IMR-90 (cell line): ENCODE results near the gene USP6NL. TPM values are rescaled to one million over a fixed set of nuclear protein-coding genes. Genes with fewer than 3 reads are reported as not detected.

Source experiments
- ATAC-seq: fragments of 200-7000 bp; cut with Tn5 transposase; 2 replicates; pipeline ENCODE4 v1.9.1; 2020; ENCODE audit warnings: low read depth, mild to moderate bottlenecking, moderate library complexity
- BruUV-seq: library from RNA; stranded (reverse); fragments of 400-500 nt; replicated peaks from 2 replicates; lab custom pipeline; 2021; lab: Mats Ljungman, UMichigan
- CTCF ChIA-PET: fragments of 300-600 bp; formaldehyde crosslinking; extraction: SDS; loops from one replicate; lab custom pipeline; 2021; ENCODE audit warnings: antibody characterized with exemption; lab: Yijun Ruan, JAX
- POLR2A ChIA-PET: fragments of 300-600 bp; sonication (Branson Sonifier 250); formaldehyde crosslinking; loops from one replicate; lab custom pipeline; 2022; ENCODE audit warnings: antibody characterized with exemption; ENCODE audit not compliant: unreplicated experiment; lab: Charles Lee
- DNase-seq: peaks from one replicate; pipeline ENCODE4 v3.0.0; 2013
- H2AFZ ChIP-seq: replicated peaks from 2 replicates; pipeline ENCODE3; 2013; ENCODE audit warnings: low read length, mild to moderate bottlenecking; ENCODE audit not compliant: poor library complexity
- H2AK5ac ChIP-seq: 2 replicates; pipeline ENCODE4 v1.6.1; 2013; ENCODE audit warnings: low read depth, low read length, inconsistent platforms
- H2AK9ac ChIP-seq: replicated peaks from 2 replicates; pipeline ENCODE3; 2013; ENCODE audit warnings: mild to moderate bottlenecking, low read depth, low read length, moderate library complexity; ENCODE audit not compliant: poor library complexity
- H2BK120ac ChIP-seq: 2 replicates; pipeline ENCODE4 v1.6.1; 2013; ENCODE audit warnings: low read depth, low read length, inconsistent platforms
- H2BK15ac ChIP-seq: 3 replicates; pipeline ENCODE4 v1.6.1; 2013; ENCODE audit warnings: low read depth, low read length, inconsistent platforms
- H2BK20ac ChIP-seq: 2 replicates; pipeline ENCODE4 v1.6.1; 2013; ENCODE audit warnings: low read depth, mild to moderate bottlenecking, inconsistent platforms, low read length, moderate library complexity
- H2BK5ac ChIP-seq: 2 replicates; pipeline ENCODE4 v1.6.1; 2013; ENCODE audit warnings: mild to moderate bottlenecking, low read depth, low read length, inconsistent platforms; ENCODE audit not compliant: poor library complexity, severe bottlenecking
- H3K14ac ChIP-seq: replicated peaks from 2 replicates; pipeline ENCODE4 v1.6.1; 2013; ENCODE audit warnings: low read depth, low read length, inconsistent platforms
- H3K18ac ChIP-seq: 2 replicates; pipeline ENCODE4 v1.6.1; 2013; ENCODE audit warnings: low read depth, low read length, control low read depth
- H3K23ac ChIP-seq: 2 replicates; pipeline ENCODE4 v1.6.1; 2013; ENCODE audit warnings: low read depth, low read length, inconsistent platforms
- H3K27ac ChIP-seq: 2 replicates; pipeline ENCODE4 v1.5.1; 2013; ENCODE audit warnings: mild to moderate bottlenecking, control low read depth, low read length; ENCODE audit not compliant: insufficient read depth
- H3K27me3 ChIP-seq: 2 replicates; pipeline ENCODE4 v1.6.1; 2013; ENCODE audit warnings: low read length; ENCODE audit not compliant: control insufficient read depth, insufficient read depth
- H3K36me3 ChIP-seq: 2 replicates; pipeline ENCODE4 v1.6.1; 2013; ENCODE audit warnings: low read length, mixed read lengths; ENCODE audit not compliant: control insufficient read depth, insufficient read depth
- H3K4ac ChIP-seq: 2 replicates; pipeline ENCODE4 v1.6.1; 2013; ENCODE audit warnings: low read depth, low read length, inconsistent platforms
- H3K4me1 ChIP-seq: 2 replicates; pipeline ENCODE4 v1.6.1; 2013; ENCODE audit warnings: low read length, mixed read lengths; ENCODE audit not compliant: control insufficient read depth, insufficient read depth
- H3K4me2 ChIP-seq: 2 replicates; pipeline ENCODE4 v1.6.1; 2013; ENCODE audit warnings: low read depth, mild to moderate bottlenecking, control low read depth, low read length, moderate library complexity
- H3K4me3 ChIP-seq: 2 replicates; pipeline ENCODE4 v1.5.1; 2013; ENCODE audit warnings: low read depth, mild to moderate bottlenecking, control low read depth, low read length, moderate library complexity; ENCODE audit not compliant: insufficient read depth
- H3K56ac ChIP-seq: 2 replicates; pipeline ENCODE4 v1.6.1; 2013; ENCODE audit warnings: low read length, inconsistent platforms; ENCODE audit not compliant: insufficient read depth; ENCODE audit errors: extremely low read depth
- H3K79me1 ChIP-seq, 2 experiments: 2 replicates each; pipeline ENCODE4 v1.6.1; 2013; ENCODE audit warnings: low read length in 2 of 2, inconsistent platforms in 1 of 2, low read depth in 1 of 2
- H3K9ac ChIP-seq: 2 replicates; pipeline ENCODE4 v1.6.1; 2013; ENCODE audit warnings: low read depth, low read length, control low read depth
- H3K9me1 ChIP-seq: 2 replicates; pipeline ENCODE4 v1.6.1; 2013; ENCODE audit warnings: low read length, inconsistent platforms; ENCODE audit not compliant: insufficient read depth
- H3K9me3 ChIP-seq: 2 replicates; pipeline ENCODE4 v1.6.1; 2013; ENCODE audit warnings: low read length; ENCODE audit not compliant: control insufficient read depth, insufficient read depth
- H4K20me1 ChIP-seq: 2 replicates; pipeline ENCODE4 v1.6.1; 2013; ENCODE audit warnings: low read length, inconsistent platforms; ENCODE audit not compliant: insufficient read depth
- H4K5ac ChIP-seq: 2 replicates; pipeline ENCODE4 v1.6.1; 2013; ENCODE audit warnings: mild to moderate bottlenecking, low read depth, low read length, control low read depth
- H4K8ac ChIP-seq, 2 experiments: 2 replicates each; pipeline ENCODE4 v1.6.1; 2013; ENCODE audit warnings: low read depth in 2 of 2, low read length in 2 of 2, control low read depth in 1 of 2, inconsistent platforms in 1 of 2
- H4K91ac ChIP-seq: 2 replicates; pipeline ENCODE4 v1.6.1; 2013; ENCODE audit warnings: low read depth, low read length, inconsistent platforms; ENCODE audit not compliant: insufficient read depth
- CEBPB ChIP-seq: IDR thresholded peaks from 2 replicates; pipeline ENCODE4 v1.6.1; 2012; ENCODE audit warnings: low read depth, low read length, improper control_type of control experiment
- CTCF ChIP-seq: conservative IDR thresholded peaks from 2 replicates; pipeline ENCODE4 v1.5.1; 2012; ENCODE audit warnings: mild to moderate bottlenecking, low read depth, low read length, improper control_type of control experiment
- MAFK ChIP-seq: IDR thresholded peaks from 2 replicates; pipeline ENCODE4 v1.6.1; 2012; ENCODE audit warnings: low read depth, low read length, improper control_type of control experiment
- MAZ ChIP-seq: IDR thresholded peaks from 2 replicates; pipeline ENCODE4 v1.6.1; 2012; ENCODE audit warnings: low read depth, mild to moderate bottlenecking, low read length, improper control_type of control experiment, moderate library complexity, borderline replicate concordance
- NFE2L2 ChIP-seq: fragments of 150-350 bp; IDR thresholded peaks from 2 replicates; pipeline ENCODE4 v1.6.1; 2016; ENCODE audit warnings: low read depth, mild to moderate bottlenecking, low read length
- RAD21 ChIP-seq: IDR thresholded peaks from 2 replicates; pipeline ENCODE4 v1.6.1; 2012; ENCODE audit warnings: low read length, improper control_type of control experiment
- WGBS, 2 experiments: methylation state at CpG; one replicate each; pipeline versions ENCODE4 v1.1.5 to v1.1.7; 2013; ENCODE audit warnings: missing lambda C conversion rate in 2 of 2; ENCODE audit not compliant: insufficient read length in 1 of 2; ENCODE audit errors: extremely low coverage in 2 of 2; 5-methylcytosine and 5-hydroxymethylcytosine counted together
- dilution Hi-C: fragments of 300-500 bp; cut with HindIII; formaldehyde crosslinking; loops from one replicate; pipeline ENCODE4 v1.14.3; 2018; ENCODE audit warnings: low sequenced_read_pairs; ENCODE audit not compliant: unreplicated experiment
- in situ Hi-C: fragments of 300-500 bp; cut with MboI; formaldehyde crosslinking; loops from 3 replicates; pipeline ENCODE4 v1.14.3; 2019; ENCODE audit warnings: low sequenced_read_pairs, inconsistent platforms, mixed read lengths
- intact Hi-C: fragments of 100-400 bp; cut with micrococcal nuclease; formaldehyde crosslinking; loops from 2 replicates; pipeline ENCODE4 v1.10.0; 2022
- polyA plus RNA-seq, 3 experiments: library from polyadenylated mRNA; depleted of rRNA; stranded (reverse); fragments of >200 nt; gene quantifications; 2 replicates each; pipeline ENCODE4 v1.2.3, GENCODE V29; 2012; ENCODE audit warnings: low replicate concordance in 1 of 3
- total RNA-seq: library from RNA; depleted of rRNA; stranded (reverse); fragments of >200 nt; gene quantifications from 2 replicates; pipeline ENCODE4 v1.2.3, GENCODE V29; 2012

Gene USP6NL
- total and polyA plus RNA-seq, 2 of the 4 experiments (the other 2 are of a cell fraction) = 7.8 to 9.1 TPM

GRCh38 chr10:11435581-11435981 lies 175.9 kb downstream of the USP6NL start:
- in situ Hi-C loops = no loop called here
- no peak overlapping the region for H3K18ac ChIP-seq
- H3K56ac ChIP-seq = no peak overlapping the region
- no CpG with 5 or more reads among the region's 9 CpGs for WGBS, 2 experiments
- ATAC-seq (no peak), DNase-seq (no peak)
- no peak overlapping the region for H2AK9ac ChIP-seq
- dilution Hi-C loops = no loop called here
- H3K9me1 ChIP-seq = no peaks in the 10 kb centered on the region
- H2BK15ac ChIP-seq = no peak overlapping the region
- no peaks in the 10 kb centered on the region for H4K20me1 ChIP-seq
- H3K14ac ChIP-seq = no peak overlapping the region
- TF ChIP-seq CEBPB = no peak
- TF ChIP-seq RAD21 = no peak
- TF ChIP-seq MAFK = no peak
- no peak for TF ChIP-seq MAZ
- TF ChIP-seq NFE2L2 = no peak
- TF ChIP-seq CTCF = no peak
- no peak overlapping the region for H4K8ac ChIP-seq
- no peaks in the 10 kb centered on the region for H3K9me3 ChIP-seq
- ChIA-PET POLR2A (no interaction called here), CTCF (no interaction called here)
- H3K9ac ChIP-seq = no peak overlapping the region
- BruUV-seq = no TSS peak
- no peak overlapping the region for H3K4me3 ChIP-seq
- no peaks in the 10 kb centered on the region for H3K36me3 ChIP-seq
- no peak overlapping the region for H4K5ac ChIP-seq
- no peaks in the 10 kb centered on the region for H3K79me1 ChIP-seq
- H2BK120ac ChIP-seq = no peak overlapping the region
- no peak overlapping the region for H2AK5ac ChIP-seq
- H4K91ac ChIP-seq = no peak overlapping the region
- H3K27ac ChIP-seq = no peak overlapping the region
- H2BK5ac ChIP-seq = no peak overlapping the region
- H3K27me3 ChIP-seq = peaks cover 1% of the 10 kb centered on the region; the same call in 1 of the 2 replicates
- no peak overlapping the region for H2BK20ac ChIP-seq
- H3K4me2 ChIP-seq = no peak overlapping the region
- no peak overlapping the region for H2AFZ ChIP-seq
- H3K23ac ChIP-seq = no peak overlapping the region
- no peaks in the 10 kb centered on the region for H3K4me1 ChIP-seq
- intact Hi-C loops = no loop called here
- H3K4ac ChIP-seq = no peak overlapping the region
